8988T (cell line): Measurements from ENCODE around the gene GSAP.

ENCODE experiments used
- DNase-seq: peaks from one replicate; pipeline ENCODE4 v3.0.0; 2011

Gene GSAP

DNA sequence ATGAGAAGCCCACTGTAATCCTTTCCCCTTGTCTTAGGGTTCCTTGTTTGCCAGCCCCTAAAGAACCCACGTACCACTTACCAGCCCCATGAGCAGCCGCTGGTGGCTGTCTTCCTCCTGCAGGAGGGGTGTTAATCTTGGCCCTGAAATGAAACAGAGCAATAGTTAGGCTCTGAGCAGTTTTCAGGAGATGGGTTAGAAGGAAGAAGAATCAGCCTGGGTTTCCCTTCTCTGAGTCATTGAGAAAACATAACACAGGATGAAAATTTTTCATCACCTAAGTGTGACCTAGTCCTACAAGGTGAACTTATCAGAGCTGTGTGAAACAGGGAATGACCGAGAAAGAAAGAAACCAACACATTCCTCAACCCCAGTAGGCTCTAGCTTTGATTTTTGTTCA lies 90.0 kb downstream of the GSAP start:
- DNase-seq = no peak

DNA sequence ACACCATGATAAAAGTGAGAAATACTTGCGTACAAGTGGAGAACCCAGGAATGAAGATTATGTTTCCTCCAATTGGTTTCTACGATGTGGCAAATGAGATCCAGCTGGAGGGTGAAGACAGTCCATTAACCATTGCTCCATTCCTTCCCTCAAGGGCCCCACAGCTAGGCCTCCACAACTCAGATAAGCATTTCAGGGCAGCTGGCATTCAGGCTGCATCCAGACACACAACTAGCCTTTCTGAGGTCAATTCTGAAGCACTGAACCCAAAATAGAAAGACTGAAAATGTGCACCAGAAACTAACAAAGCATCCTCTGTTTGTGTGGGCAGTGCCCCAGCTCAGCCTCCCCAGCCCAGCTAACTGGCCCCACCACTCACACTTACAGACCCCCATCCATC lies 94.8 kb downstream of the GSAP start:
- DNase-seq = no peak

DNA sequence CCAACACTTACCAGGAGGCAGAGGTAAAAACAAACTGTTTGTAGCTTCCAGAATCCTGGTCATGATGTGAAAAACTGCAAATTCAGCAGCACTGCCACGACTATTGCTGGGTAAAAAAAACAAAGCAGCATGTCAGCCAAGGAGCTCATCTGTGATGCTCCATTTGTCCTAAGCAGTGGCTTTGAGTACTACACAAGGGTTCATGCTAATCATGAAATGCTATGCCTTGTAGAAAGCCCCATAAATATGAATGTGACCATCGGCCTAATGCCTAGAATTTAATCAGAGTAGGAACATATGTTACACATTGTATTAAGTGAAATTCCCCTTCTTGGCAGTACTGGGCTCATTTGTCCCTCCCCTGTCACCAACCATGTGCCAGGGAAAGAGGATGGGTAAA lies 95.4 kb downstream of the GSAP start:
- DNase-seq = no peak

DNA sequence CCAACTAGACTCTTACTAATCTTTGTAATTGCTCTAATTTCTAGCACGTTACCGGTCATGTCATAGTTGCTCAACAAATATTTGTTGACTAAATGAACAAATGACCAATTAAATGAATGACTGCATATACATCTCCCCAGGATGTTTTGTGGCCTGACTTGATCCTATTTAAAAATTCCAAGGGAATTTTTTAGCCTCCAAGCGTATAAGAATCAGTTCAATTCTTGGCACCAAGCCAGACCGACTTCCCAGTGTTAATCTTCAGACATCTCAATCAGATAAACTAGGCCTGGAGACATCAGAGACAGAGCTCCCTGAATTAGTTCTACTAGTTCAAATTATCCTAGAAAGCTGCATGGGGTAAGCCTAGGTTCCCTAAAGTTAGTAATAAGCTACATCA lies 96.0 kb downstream of the GSAP start:
- no peak for DNase-seq

DNA sequence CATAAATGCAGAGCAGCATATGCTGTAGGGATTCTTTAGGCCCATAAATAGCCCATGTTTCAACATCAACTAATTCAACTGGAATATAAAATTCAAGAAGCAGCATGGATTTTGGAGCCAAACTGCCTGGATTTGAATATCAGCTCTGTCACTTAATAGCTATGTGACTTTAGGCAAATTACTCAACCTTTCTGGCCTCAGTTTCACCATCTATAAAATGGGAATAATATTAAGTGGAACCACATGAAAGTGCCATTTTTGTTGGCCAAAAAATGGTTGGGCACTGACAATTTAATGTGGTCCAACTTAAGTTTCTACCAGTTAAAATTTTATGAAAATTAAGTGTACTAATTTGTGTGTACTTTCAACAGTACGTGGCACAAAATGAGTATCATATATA lies 98.1 kb downstream of the GSAP start:
- no peak for DNase-seq

DNA sequence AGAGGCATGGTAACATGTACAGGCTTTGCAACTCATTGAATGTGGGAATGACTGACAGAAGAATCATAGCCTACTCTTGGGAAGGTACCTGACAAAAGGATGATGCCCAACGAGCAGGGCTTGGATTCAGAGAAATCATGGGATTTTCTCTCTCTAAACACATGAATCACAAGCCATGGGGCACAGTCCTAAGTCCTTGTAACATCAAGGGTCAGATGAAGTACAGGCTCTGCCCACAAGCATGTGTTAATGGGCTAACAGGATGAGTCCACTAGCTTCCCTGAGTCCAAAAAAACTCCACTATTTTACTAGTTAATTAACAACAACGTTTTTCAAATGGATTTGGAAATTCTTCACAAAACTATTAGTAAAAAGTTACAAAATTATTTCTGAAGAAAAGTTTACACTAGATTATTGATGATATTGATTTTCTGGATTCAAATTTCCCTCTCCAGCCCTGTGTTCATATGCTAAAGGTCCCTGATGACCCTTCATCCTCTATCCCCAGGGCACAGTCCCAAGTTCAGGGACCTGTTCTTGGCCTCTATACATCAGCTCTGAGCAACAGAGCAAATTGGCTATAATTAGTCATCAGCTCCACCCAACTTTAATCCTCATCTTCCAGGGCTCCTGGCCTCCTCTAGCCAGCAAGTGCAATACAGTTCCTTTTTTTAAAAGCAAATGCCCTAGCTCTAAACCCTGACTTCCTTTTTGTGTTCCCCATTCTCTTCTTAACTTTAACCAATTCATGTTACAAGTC lies 99.8 kb downstream of the GSAP start:
- DNase-seq = no peak

DNA sequence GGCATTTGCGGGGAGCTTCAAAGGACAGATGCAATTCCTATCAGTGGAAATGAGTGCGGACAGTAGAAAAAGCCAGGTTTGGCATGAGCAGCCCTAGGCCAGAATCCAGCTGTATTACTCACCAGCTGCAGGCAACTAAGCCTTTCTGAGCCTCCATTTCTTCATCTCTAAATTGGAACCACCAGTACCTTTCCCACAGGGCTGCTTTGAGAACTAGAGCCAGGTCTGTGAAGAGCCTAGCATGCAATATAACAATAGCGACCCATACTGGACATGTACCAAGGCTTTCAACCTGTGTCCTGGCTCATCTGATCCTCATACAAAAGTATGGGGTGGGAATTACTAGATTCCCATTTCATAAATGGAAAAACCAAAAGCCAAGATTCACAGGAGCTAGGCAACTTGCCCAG lies 101.0 kb downstream of the GSAP start:
- no peak for DNase-seq

DNA sequence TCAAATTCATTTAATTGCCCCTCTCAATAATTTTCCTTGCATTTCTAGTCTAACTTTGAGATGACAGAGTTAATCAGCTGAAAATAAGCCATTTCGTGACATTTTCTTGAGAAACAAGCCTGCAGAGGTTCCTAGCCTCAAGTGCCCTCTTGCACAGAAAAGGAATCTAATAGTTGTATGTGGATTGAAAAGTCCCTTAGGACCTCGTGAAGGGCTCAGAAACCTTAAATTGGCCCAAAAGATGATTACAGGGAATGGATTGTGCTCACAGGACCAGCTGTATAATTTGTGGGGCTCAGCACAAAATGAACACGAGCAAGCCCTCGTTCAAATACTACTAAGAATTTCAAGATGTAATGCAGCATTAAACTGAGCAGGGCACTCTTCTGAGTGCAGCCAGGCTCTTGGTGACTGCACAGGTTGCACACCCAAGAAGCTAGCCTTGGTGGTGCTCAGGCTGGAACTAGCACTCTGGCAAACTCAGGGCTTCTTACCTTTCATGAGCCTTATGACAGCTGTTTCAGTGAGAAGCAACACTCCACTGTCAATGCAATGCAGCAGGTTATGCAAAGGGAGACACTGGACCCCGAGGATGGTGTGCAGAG lies 102.2 kb downstream of the GSAP start:
- DNase-seq = no peak

DNA sequence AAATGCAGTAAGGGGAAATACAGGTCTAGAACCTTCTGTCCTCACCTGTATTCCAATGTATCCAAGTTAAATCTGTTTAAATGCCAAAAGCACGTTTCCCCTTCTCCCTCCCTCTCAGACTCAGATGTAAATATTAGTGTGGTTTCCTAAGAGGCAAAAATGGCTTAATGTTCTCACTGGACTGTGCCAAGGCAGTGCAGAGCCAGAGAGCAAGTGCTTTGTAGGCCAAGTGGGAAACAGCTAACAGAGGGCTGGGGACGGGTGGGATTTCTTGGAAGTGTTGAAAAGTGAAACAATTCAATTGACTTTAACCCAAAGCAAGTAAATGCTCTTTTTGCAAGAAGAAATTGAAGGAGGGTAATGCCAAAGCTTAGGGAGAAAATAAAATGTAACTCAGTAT lies 103.1 kb downstream of the GSAP start:
- DNase-seq = no peak

DNA sequence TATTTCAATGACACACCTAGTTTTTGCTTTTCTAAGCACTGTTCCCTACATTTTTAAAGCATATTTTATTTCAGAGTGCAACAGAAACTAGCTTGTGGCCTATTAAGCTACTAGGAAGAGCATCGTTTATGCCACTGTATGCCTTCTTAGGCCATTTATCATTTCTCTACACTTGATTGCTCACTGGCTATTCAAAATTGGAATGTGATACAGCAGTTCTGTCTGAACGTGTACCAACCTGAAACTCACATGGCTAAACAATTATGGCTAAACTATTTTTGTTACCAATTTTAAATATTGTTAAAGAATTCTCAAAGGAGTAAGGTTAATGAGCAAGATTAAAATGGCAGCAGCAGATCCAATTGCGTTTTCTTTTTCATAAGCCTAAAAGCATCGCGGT lies 105.2 kb downstream of the GSAP start:
- no peak for DNase-seq

DNA sequence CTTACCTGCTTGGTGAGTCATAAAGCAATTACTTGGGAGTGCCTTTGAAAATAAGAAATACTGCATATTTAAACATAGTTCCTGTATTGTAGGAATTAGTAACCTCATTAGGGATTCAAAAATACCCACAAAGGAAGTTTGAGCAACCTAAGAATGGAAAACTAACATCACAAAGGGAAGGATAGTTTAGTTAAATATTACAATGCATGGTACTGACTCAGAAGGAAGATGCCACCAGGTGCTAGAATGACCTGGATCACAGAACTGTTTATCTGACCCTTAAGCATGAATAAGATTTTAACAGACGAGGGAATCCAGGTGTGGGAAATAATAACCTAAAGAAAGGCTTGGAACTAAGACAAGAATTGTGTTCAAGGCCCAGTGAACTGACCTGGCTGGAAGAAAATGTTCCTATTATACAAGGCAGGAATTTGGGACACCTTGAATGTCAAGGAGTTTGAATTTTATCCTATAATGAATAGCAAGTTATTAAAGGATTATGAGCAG lies 106.4 kb downstream of the GSAP start:
- no peak for DNase-seq

DNA sequence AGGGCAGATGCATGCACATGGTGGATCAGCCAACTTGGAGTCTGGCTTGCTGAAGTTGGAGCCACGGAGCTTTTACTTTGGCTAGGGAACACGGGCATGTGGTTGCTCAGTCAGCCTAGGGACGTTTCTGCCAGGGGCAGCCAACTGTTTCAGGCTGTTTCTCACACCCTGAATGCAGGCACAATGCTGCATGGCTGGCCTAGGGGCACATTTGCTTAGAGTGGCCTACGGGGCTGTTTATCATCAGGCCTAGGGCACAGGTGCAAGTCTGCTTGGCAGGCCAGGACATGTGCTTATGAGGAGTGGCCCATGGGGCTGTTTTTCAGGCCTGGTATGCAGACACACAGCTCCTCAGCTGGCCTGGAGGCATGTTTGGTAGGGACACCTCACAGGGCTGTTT lies 107.4 kb downstream of the GSAP start:
- DNase-seq = no peak

DNA sequence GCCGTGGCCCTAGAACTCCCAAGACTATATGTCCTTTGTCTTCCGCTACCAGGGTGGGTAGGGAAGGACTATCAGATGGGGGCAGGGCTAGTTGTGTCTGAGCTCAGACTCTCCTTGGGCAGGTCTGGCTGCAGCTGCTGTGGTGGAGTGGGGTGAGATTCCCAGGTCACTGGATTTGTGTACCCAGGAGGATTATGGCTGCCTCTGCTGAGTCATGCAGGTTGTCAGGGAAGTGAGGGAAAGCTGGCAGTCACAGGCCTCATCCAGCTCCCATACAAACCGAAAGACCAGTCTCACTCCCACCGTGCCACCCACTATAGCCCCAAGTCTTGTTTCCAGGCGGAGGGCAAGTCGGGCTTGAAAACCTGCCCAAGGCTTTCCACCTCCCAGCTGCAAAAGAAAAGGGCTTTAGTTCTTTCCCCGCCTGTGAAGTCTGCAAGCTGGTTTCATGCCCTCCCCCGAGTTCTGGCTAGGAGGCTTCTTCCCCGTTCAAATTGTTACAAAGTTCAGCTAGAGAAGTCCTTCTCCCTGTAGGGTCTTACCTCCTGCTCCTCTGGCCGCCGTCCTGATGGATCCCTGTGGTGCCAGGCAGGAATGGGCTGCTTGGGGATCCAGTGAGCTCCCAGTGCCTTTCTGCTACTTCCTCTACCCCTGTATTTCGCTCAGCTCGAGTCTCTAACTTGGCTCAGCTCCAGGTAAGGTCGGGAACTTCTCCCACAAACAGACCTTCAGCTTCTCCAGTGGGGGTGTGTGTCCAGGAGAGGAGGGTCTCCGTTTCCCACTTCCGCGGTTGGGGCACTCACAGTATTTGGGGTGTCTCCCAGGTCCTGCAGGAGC lies 109.7 kb downstream of the GSAP start:
- DNase-seq = no peak

DNA sequence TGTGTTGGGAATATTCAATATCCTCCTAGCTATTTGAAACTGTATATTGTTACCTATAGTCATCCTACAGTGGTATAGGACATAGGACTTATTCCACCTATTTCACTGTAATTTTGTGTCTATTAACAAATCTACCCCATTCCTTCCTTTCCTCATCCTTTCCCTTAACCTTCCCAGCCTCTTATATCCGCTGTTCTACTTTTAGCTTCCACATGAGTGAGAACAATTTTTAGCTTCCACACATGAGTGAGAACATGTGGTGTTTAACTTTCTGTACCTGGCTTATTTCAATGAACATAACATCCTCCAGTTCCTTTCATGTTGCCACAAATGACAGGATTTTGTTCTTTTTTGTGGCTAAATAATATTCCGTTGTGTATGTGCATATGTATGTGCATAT lies 120.6 kb downstream of the GSAP start:
- DNase-seq = no peak

DNA sequence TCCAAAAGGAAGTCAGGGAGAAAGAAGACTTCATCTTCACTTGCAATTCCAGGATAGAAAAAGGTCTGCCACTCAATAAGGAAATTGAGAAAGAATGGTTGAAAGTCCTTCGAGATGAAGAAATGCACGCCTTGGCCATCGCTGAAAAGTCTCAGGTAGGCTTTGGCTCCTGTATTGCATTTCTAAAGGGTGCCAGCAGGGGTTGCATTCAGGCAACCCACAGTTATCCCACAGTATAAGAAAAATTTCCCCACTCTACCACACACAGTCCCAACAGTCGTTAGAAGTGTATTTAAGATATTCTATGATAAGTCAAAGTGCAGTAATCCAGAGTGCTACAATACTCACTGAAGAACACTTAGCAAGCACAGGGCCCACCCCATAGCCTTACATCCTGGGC lies 123.1 kb downstream of the GSAP start:
- no peak for DNase-seq

DNA sequence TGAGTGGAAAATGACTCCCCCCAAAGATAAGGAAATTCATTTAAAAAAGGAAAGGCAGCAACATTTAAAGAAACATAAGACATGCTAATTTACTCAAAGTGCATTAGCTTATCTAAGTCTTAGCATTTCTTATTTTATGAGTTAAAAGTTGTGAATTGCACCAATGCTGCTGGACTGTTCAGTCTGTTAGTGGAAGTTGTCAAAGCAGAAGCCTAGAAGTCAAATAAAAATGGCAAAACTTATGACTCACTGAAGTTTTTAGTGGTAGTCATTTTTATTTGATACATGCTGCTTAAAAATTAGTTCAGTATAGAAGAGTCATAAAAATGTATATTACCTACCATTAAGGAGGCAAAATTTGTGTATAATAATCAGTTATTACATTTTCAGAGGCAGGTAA lies 125.7 kb downstream of the GSAP start:
- no peak for DNase-seq

DNA sequence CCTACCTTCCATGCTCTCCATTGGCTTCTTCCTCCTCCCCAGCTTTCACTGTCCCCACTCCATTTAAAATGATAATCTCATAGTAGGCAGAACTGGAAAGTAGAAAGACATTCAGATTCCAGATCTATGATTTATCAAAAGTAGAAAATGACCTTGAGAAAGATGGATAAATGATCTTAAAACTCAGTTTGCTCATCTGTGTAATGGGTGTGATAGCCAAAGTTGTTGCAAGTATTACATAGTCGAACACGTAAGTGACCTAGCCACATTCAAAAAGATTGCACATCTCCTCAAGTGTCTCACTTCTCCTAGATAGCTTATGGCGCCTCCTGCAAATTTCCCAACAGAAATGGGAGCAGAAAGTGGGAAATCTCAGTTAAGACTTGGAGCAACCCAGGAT lies 126.8 kb downstream of the GSAP start:
- DNase-seq = no peak

DNA sequence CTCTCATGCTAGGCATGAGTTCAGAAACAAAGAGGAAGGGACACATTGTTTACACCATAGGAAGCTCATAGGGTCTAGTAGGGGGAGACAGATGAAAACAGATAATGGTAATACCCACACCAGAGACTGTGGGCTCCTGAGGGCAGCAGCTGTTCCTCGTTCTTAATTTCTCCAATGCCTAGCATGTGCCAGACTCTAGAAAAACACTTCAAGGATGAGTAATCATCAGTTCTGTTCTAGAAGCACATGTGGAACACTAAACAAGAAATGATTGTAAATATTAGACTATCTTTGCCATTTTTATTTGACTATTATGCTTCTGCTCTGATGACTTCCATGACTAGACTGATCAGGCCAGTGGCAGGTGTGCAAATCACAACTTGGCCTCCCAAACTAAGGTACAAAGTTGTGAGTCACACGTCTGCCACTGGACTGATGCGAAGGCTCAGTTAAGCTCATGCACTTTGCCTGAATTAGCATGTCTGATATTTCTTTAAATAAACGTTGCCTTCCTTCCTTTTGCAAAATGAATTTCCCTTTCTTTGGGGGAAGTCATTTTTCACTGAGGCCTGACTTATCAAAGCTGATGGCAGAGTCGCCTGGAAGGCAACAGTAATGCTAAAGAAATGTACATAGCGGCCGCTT lies 127.4 kb downstream of the GSAP start:
- DNase-seq = no peak

DNA sequence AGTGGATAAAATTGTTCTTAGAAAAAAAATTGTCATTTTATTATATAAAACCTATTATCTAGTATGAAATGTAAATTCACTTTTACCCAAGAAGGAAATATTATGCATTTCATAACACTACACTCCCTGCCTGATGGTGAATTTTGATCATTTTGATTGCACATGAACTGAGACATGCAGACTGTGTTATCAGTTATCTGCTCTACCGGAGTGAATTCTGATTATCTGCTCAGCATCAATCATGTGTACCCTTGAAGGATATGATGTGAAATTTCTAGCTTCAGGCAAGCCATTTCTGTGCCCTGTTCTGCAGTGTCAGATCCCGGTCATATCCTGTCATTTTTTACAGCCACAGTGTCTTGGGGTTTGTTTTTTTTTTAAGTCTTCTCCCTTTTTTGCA lies 131.5 kb downstream of the GSAP start:
- no peak for DNase-seq

DNA sequence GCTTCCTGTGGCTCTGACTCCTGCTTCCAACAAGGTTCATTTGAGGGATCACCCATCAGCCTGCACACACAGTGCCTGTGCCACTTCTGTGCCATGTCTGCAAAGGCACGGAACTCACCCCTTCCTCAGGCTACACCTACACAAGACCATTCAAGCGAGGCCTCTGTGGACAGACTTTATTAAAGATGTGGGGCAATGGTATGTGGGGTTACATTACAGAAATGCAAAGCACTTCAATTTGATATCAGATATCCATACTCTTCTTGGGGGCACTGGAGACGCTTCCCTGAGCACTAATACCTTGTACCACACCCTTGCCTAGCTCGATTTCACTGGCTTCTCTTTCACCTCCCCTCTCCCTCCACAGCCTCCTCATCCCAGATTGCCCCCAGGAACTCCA lies 132.1 kb downstream of the GSAP start:
- DNase-seq = no peak

DNA sequence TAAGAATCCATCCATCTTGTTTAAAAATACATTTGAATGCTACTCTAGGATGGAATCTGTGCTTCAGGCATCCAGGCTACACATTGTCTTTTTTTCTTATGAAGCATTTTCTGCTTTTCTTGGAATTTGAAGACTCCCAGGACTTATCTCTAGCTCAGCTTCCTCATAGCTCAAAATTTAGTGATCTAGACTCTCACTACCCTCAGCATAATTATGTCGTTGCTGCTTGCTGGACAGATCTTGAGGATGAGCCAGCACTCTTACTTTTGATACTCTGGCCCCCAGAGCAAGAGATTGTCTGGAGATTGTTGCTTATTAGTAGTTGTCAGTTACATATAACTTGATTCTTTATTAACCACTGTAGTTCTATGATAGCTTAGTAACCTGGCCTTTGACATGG lies 133.3 kb downstream of the GSAP start:
- no peak for DNase-seq

DNA sequence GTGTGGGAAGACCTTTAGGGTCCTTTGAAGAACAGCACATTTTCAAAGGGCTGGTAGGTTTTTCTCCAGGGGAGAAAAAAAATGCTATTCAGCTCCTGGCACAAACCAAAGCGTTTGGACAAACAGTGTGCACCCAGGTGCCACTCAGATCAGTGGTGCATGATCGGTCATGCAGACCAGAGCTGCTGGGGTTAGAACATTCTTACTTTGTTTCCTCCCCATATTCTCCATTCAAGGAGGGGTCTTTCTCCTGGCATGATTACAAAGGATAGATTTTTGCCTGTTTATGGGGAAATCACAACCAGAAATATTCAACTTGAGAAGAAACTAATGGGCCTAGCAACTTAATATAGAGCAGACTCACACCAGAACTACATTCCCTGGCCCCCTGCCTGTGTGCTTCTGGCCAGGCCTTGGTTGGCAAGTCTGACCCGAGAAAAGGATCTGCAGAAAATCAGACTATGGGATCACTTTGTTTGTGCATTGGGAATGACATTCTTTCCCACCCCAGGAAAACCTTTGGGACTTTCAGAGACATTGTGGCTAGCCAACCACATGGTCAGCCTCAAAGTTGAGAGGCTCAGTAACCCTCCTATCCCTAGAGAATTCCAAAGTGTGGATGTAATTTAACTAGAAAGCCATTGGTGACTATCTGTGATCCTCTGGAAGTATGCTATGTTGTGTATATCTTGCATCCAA lies 134.2 kb downstream of the GSAP start:
- DNase-seq = no peak

DNA sequence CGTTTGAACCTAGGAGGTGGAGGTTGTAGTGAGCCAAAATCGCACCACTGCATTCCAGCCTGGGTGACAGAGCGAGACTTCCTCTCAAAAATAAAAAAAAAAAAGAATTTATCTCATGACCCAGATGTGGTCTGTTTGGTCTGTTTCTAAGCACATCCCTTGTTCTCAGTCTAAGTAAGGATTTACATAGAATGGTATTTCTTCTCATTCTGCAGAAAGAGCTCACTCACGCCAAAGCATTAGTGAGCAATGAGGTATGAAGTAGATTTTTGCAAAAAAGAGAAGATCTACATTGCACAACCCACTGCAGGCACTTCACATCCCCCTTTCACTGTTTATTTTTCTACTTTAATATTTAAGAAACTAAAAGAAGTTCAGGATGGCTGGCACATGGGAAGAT lies 140.0 kb downstream of the GSAP start:
- no peak for DNase-seq
